ENCODE data around the gene SEM1.

- TF ChIP-seq POLR2A (IDR thresholded peaks at IDR 0.05; ENCODE audit: low read length) (no peak), CHD2 (IDR thresholded peaks at IDR 0.05; ENCODE audit: low read length, partially characterized antibody) (no peak), HMGXB4 (CRISPR knock-in tag; IDR thresholded peaks at IDR 0.05; ENCODE audit: borderline replicate concordance) (no peak), CEBPB (IDR thresholded peaks at IDR 0.05) (no peak), ZNF302 (CRISPR knock-in tag; IDR thresholded peaks at IDR 0.05) (no peak), EP300 (IDR thresholded peaks at IDR 0.05) (no peak), MYC (IDR thresholded peaks at IDR 0.05; ENCODE audit: borderline replicate concordance, low read length) (no peak), REST (IDR thresholded peaks at IDR 0.05) (no peak)
- TF ChIP-seq, protein P1, sequence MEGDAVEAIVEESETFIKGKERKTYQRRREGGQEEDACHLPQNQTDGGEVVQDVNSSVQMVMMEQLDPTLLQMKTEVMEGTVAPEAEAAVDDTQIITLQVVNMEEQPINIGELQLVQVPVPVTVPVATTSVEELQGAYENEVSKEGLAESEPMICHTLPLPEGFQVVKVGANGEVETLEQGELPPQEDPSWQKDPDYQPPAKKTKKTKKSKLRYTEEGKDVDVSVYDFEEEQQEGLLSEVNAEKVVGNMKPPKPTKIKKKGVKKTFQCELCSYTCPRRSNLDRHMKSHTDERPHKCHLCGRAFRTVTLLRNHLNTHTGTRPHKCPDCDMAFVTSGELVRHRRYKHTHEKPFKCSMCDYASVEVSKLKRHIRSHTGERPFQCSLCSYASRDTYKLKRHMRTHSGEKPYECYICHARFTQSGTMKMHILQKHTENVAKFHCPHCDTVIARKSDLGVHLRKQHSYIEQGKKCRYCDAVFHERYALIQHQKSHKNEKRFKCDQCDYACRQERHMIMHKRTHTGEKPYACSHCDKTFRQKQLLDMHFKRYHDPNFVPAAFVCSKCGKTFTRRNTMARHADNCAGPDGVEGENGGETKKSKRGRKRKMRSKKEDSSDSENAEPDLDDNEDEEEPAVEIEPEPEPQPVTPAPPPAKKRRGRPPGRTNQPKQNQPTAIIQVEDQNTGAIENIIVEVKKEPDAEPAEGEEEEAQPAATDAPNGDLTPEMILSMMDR (IDR thresholded peaks at IDR 0.05), result no peak
Measured at GRCh38 chr7:96700516-96700915, 9.1 kb downstream of the SEM1 start.

All from A549 (cell line).